Measurements from ENCODE around the gene FAM209B.

GRCh38 chr20:56511926-56512325 lies 21.1 kb upstream of the FAM209B start:
- no peak for TF ChIP-seq CTCF (IDR thresholded peaks at IDR 0.05)
- TF ChIP-seq POLR2A (IDR thresholded peaks at IDR 0.05), result no peak
- TF ChIP-seq EP300 (IDR thresholded peaks at IDR 0.05), result no peak

Measured in tibial nerve (tissue), 4 donors.